OCI-LY7 (cell line): Measurements from ENCODE around the gene PHGDH. TPM values are rescaled to one million over a fixed set of nuclear protein-coding genes. Genes with fewer than 3 reads are reported as not detected.

Source experiments
- BruUV-seq: library from RNA; stranded (reverse); fragments of 400-500 nt; replicated peaks from 2 replicates; lab custom pipeline; 2021; lab: Mats Ljungman, UMichigan
- CTCF ChIA-PET: fragments of 300-600 bp; sonication (Branson Sonifier 250); formaldehyde crosslinking; loops from one replicate; lab custom pipeline; 2022; ENCODE audit warnings: antibody characterized with exemption; ENCODE audit not compliant: unreplicated experiment; lab: Charles Lee
- POLR2A ChIA-PET: fragments of 300-600 bp; sonication (Branson Sonifier 250); formaldehyde crosslinking; loops from one replicate; lab custom pipeline; 2022; ENCODE audit warnings: antibody characterized with exemption; lab: Charles Lee
- DNase-seq: peaks from one replicate; pipeline ENCODE4 v3.0.0-alpha.2; 2015; ENCODE audit warnings: low spot score
- H2AFZ ChIP-seq: fragments of 200-600 bp; sonication (generic), shearing (Covaris generic); 2 replicates; pipeline ENCODE4 v1.6.1; 2014; ENCODE audit warnings: mild to moderate bottlenecking, antibody characterized with exemption, low read length, moderate library complexity
- H3K27ac ChIP-seq: fragments of 200-600 bp; sonication (generic); 2 replicates; pipeline ENCODE4 v1.5.1; 2014; ENCODE audit warnings: mixed run types, low read depth, mild to moderate bottlenecking, moderate library complexity, low read length, inconsistent platforms; ENCODE audit not compliant: poor library complexity, severe bottlenecking
- H3K36me3 ChIP-seq: fragments of 200-600 bp; sonication (generic); 2 replicates; pipeline ENCODE4 v1.6.1; 2014; ENCODE audit warnings: mild to moderate bottlenecking, antibody characterized with exemption, low read length, moderate library complexity, mixed read lengths; ENCODE audit not compliant: insufficient read depth
- H3K4me1 ChIP-seq: fragments of 200-600 bp; sonication (generic); 2 replicates; pipeline ENCODE4 v1.5.1; 2014; ENCODE audit warnings: mild to moderate bottlenecking, low read length; ENCODE audit not compliant: insufficient read depth, poor library complexity, severe bottlenecking
- H3K4me2 ChIP-seq: fragments of 200-600 bp; sonication (generic); 2 replicates; pipeline ENCODE4 v1.6.1; 2014; ENCODE audit warnings: mild to moderate bottlenecking, low read length
- H3K4me3 ChIP-seq: fragments of 200-600 bp; sonication (generic); 2 replicates; pipeline ENCODE4 v1.5.1; 2014; ENCODE audit warnings: mild to moderate bottlenecking, low read depth, low read length; ENCODE audit not compliant: poor library complexity, severe bottlenecking
- H3K79me2 ChIP-seq: fragments of 200-600 bp; sonication (generic); 2 replicates; pipeline ENCODE4 v1.6.1; 2016; ENCODE audit warnings: low read depth, mild to moderate bottlenecking, low read length, moderate library complexity, mixed read lengths; ENCODE audit not compliant: insufficient read depth
- H3K9me2 ChIP-seq: fragments of 200-600 bp; sonication (generic); 2 replicates; pipeline ENCODE4 v1.6.1; 2016; ENCODE audit warnings: mild to moderate bottlenecking, low read length, mixed read lengths; ENCODE audit not compliant: insufficient read depth
- H3K9me3 ChIP-seq: fragments of 200-600 bp; sonication (generic); 2 replicates; pipeline ENCODE4 v1.6.1; 2014; ENCODE audit warnings: mild to moderate bottlenecking, mixed run types, low read length, mixed read lengths
- H4K20me1 ChIP-seq: fragments of 200-600 bp; sonication (generic); 2 replicates; pipeline ENCODE4 v1.6.1; 2014; ENCODE audit warnings: mild to moderate bottlenecking, antibody characterized with exemption, low read length, moderate library complexity, mixed read lengths; ENCODE audit not compliant: insufficient read depth
- EZH2phosphoT487 ChIP-seq: fragments of 200-600 bp; sonication (generic); IDR thresholded peaks from 2 replicates; pipeline ENCODE4 v1.6.1; 2018; ENCODE audit warnings: low read depth, borderline replicate concordance, mild to moderate bottlenecking, mixed run types, antibody characterized with exemption, low read length, moderate library complexity, mixed read lengths
- intact Hi-C: fragments of 100-400 bp; cut with micrococcal nuclease; formaldehyde crosslinking; loops from one replicate; pipeline ENCODE4 v1.10.0; 2022; ENCODE audit not compliant: unreplicated experiment
- total RNA-seq, 2 experiments: library from RNA; depleted of rRNA in 1 of 2; stranded (reverse); fragments of >200 nt in 1 of 2; shearing (Covaris generic) in 1 of 2; gene quantifications; 2 replicates each; pipeline ENCODE4 v1.2.3, GENCODE V29; 2014 to 2022
- TF ChIP-seq, protein P1 (sequence below): fragments of 200-600 bp; sonication (generic); conservative IDR thresholded peaks from 2 replicates; pipeline ENCODE4 v1.5.1; 2014; ENCODE audit warnings: mild to moderate bottlenecking, antibody characterized with exemption, low read length, moderate library complexity, mixed read lengths

The PHGDH gene
- total RNA-seq, 2 experiments from 2014 or later: 287 to 451 TPM

- Histone ChIP-seq H3K9me2 (no peaks in the 10 kb centered on the region), H3K79me2 (peaks cover 66% of the 10 kb centered on the region), H3K36me3 (peaks cover 37% of the 10 kb centered on the region), H4K20me1 (peaks cover 29% of the 10 kb centered on the region), H3K4me1 (peaks cover 29% of the 10 kb centered on the region), H3K9me3 (no peaks in the 10 kb centered on the region), H3K4me3 (peak overlapping the region; percentile 90), H3K27ac (peak overlapping the region; percentile 66), H3K4me2 (peak overlapping the region; percentile 74), H2AFZ (no peak overlapping the region; the same call in 1 of the 2 replicates)
- CTCF ChIA-PET: no interaction called here
- TF ChIP-seq, protein P1, sequence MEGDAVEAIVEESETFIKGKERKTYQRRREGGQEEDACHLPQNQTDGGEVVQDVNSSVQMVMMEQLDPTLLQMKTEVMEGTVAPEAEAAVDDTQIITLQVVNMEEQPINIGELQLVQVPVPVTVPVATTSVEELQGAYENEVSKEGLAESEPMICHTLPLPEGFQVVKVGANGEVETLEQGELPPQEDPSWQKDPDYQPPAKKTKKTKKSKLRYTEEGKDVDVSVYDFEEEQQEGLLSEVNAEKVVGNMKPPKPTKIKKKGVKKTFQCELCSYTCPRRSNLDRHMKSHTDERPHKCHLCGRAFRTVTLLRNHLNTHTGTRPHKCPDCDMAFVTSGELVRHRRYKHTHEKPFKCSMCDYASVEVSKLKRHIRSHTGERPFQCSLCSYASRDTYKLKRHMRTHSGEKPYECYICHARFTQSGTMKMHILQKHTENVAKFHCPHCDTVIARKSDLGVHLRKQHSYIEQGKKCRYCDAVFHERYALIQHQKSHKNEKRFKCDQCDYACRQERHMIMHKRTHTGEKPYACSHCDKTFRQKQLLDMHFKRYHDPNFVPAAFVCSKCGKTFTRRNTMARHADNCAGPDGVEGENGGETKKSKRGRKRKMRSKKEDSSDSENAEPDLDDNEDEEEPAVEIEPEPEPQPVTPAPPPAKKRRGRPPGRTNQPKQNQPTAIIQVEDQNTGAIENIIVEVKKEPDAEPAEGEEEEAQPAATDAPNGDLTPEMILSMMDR: no peak
- TF ChIP-seq EZH2phosphoT487: no peak
- POLR2A ChIA-PET: interaction anchor here (0.9 to 1.9 kb wide), 2 partner anchors 10 to 573 kb away, joined by 3 to 6 read pairs; partner anchors contain the start of gene WARS2
- BruUV-seq: no TSS peak
- intact Hi-C loops: loop anchor here (10.0 kb wide), 1 partner anchor 569 kb away; the partner anchor contains the start of gene WARS2
- DNase-seq: no peak
Observed at GRCh38 chr1:119713749-119714456, 2.2 kb downstream of the PHGDH start.

- peaks cover 29% of the 10 kb centered on the region for H3K4me1 ChIP-seq
- no peak overlapping the region for H3K27ac ChIP-seq
- CTCF ChIA-PET: no interaction called here
- no peaks in the 10 kb centered on the region for H3K9me3 ChIP-seq
- H3K4me2 ChIP-seq: peak overlapping the region; percentile 74
- DNase-seq: no peak
- H3K79me2 ChIP-seq: peaks cover 73% of the 10 kb centered on the region
- no peak overlapping the region for H2AFZ ChIP-seq
- H3K4me3 ChIP-seq: peak overlapping the region; percentile 90
- BruUV-seq: no TSS peak
- TF ChIP-seq EZH2phosphoT487: no peak
- TF ChIP-seq, protein P1: no peak
- H3K9me2 ChIP-seq: no peaks in the 10 kb centered on the region
- H3K36me3 ChIP-seq: peaks cover 42% of the 10 kb centered on the region
- intact Hi-C loops: loop anchor here (10.0 kb wide), 1 partner anchor 570 kb away; the partner anchor contains the start of gene WARS2
- H4K20me1 ChIP-seq: peaks cover 29% of the 10 kb centered on the region
- POLR2A ChIA-PET: no interaction called here
Observed at GRCh38 chr1:119714583-119714982, 2.8 kb downstream of the PHGDH start.

DNA sequence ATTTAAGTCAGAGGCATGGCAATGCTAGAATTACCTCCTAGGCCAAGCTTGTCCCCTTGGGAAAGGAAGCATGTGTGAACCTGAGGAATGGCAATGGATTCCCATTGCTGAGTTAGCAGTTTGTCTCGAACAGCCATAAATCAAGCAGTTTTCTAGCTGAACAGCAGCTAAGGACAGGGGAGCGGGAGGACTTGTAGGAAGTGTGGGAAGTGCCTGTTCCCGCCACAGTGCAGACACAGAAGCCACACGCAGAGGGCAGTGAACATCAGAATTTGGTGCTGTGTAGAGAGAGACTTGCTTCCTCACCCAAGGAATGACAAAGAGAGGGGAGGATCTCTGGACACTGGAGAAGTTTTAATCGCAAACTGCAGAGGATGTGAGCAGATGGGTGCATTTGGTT is 3.8 kb downstream of the PHGDH start:
- TF ChIP-seq EZH2phosphoT487: no peak
- TF ChIP-seq, protein P1: no peak
- Histone ChIP-seq H3K9me2 (no peaks in the 10 kb centered on the region), H4K20me1 (peaks cover 29% of the 10 kb centered on the region), H3K9me3 (no peaks in the 10 kb centered on the region), H3K4me3 (peak overlapping the region; percentile 90), H3K79me2 (peaks cover 83% of the 10 kb centered on the region), H3K27ac (no peak overlapping the region), H3K4me2 (peak overlapping the region; percentile 74), H2AFZ (no peak overlapping the region), H3K36me3 (peaks cover 52% of the 10 kb centered on the region), H3K4me1 (peaks cover 29% of the 10 kb centered on the region)
- DNase-seq: no peak
- intact Hi-C loops: loop anchor here (10.0 kb wide), 1 partner anchor 571 kb away; the partner anchor contains the start of gene WARS2
- ChIA-PET POLR2A (no interaction called here), CTCF (no interaction called here)
- no TSS peak for BruUV-seq
